ENCODE results near the gene CHAC2.

GRCh38 chr2:53820711-53821110 is 53.1 kb downstream of the CHAC2 start:
- no peak for TF ChIP-seq ZSCAN30 (CRISPR knock-in tag; IDR thresholded peaks at IDR 0.05)
- no peak for TF ChIP-seq TAF1 (CRISPR knock-in tag; IDR thresholded peaks at IDR 0.05)
- TF ChIP-seq NFYB (CRISPR knock-in tag; IDR thresholded peaks at IDR 0.05): no peak
- TF ChIP-seq POLR2A (IDR thresholded peaks at IDR 0.05; ENCODE audit: insufficient read depth in 1 of 2, low read depth in 2 of 2, low read length in 2 of 2): no peak
